HepG2 (cell line): ENCODE measurements around the gene SS18L1. TPM values are rescaled to one million over a fixed set of nuclear protein-coding genes. Genes with fewer than 3 reads are reported as not detected.
A peak's percentile ranks its signal among the peaks of the same experiment; 100 is the strongest.

Experiments used
- EZH2 ChIP-seq: conservative IDR thresholded peaks from 2 replicates; pipeline ENCODE4 v1.6.1; 2012; ENCODE audit warnings: mild to moderate bottlenecking, low read depth, low read length, moderate library complexity
- FOXP1 ChIP-seq, 2 experiments: fragments of 450-650 bp in 1 of 2; IDR thresholded peaks; 2 replicates each; pipeline ENCODE4 v1.6.1; 2017 to 2018; ENCODE audit warnings: antibody characterized with exemption in 1 of 2
- HDAC2 ChIP-seq: sonication (generic); formaldehyde crosslinking; IDR thresholded peaks from 2 replicates; pipeline ENCODE4 v1.4.0; 2020; ENCODE audit warnings: missing genetic modification reagents
- HNRNPK ChIP-seq: fragments of 200-400 bp; formaldehyde crosslinking; IDR thresholded peaks from 2 replicates; pipeline ENCODE4 v1.6.1; 2018; ENCODE audit warnings: low read length, low read depth, moderate library complexity, mild to moderate bottlenecking; ENCODE audit not compliant: poor library complexity, severe bottlenecking
- MAF1 ChIP-seq: sonication (generic); formaldehyde crosslinking; IDR thresholded peaks from 2 replicates; pipeline ENCODE4 v1.5.0; 2020; ENCODE audit warnings: missing genetic modification reagents, borderline replicate concordance
- NR2F6 ChIP-seq, 2 experiments: IDR thresholded peaks; 2 replicates each; pipeline ENCODE4 v1.6.1; 2016; ENCODE audit warnings: antibody characterized with exemption in 1 of 2, mild to moderate bottlenecking in 1 of 2
- NR3C1 ChIP-seq: sonication (generic); formaldehyde crosslinking; IDR thresholded peaks from 2 replicates; pipeline ENCODE4 v1.4.0; 2020; ENCODE audit warnings: missing genetic modification reagents
- PCBP1 ChIP-seq: fragments of 200-400 bp; formaldehyde crosslinking; IDR thresholded peaks from 2 replicates; pipeline ENCODE4 v1.6.1; 2017; ENCODE audit warnings: mild to moderate bottlenecking, low read depth, low read length, borderline replicate concordance
- RBAK ChIP-seq: sonication (generic); formaldehyde crosslinking; IDR thresholded peaks from 2 replicates; pipeline ENCODE4 v1.5.1; 2020; ENCODE audit warnings: mild to moderate bottlenecking, missing genetic modification reagents
- RFXANK ChIP-seq: IDR thresholded peaks from 2 replicates; pipeline ENCODE4 v1.6.1; 2016
- TBX3 ChIP-seq: fragments of 450-650 bp; IDR thresholded peaks from 2 replicates; pipeline ENCODE4 v1.6.1; 2017; ENCODE audit warnings: antibody characterized with exemption, mild to moderate bottlenecking, inconsistent platforms, borderline replicate concordance
- ZFP82 ChIP-seq: sonication (generic); formaldehyde crosslinking; IDR thresholded peaks from 2 replicates; pipeline ENCODE4 v1.5.1; 2020; ENCODE audit warnings: mild to moderate bottlenecking, missing genetic modification reagents, borderline replicate concordance
- ZFYVE20 ChIP-seq: sonication (generic); formaldehyde crosslinking; IDR thresholded peaks from 2 replicates; pipeline ENCODE4 v1.8.0; 2023; ENCODE audit warnings: low read depth, mild to moderate bottlenecking, moderate library complexity, missing genetic modification reagents, borderline replicate concordance
- ZMYM3 ChIP-seq: sonication (generic); formaldehyde crosslinking; IDR thresholded peaks from 2 replicates; pipeline ENCODE4 v1.5.1; 2020; ENCODE audit warnings: mild to moderate bottlenecking, missing genetic modification reagents
- ZNF468 ChIP-seq: sonication (generic); formaldehyde crosslinking; IDR thresholded peaks from 2 replicates; pipeline ENCODE4 v1.8.0; 2022; ENCODE audit warnings: mild to moderate bottlenecking, moderate library complexity, missing genetic modification reagents
- ZNF550 ChIP-seq: sonication (generic); formaldehyde crosslinking; IDR thresholded peaks from 2 replicates; pipeline ENCODE4 v1.4.0; 2020; ENCODE audit warnings: mild to moderate bottlenecking, missing genetic modification reagents, borderline replicate concordance
- ZNF577 ChIP-seq: sonication (generic); formaldehyde crosslinking; IDR thresholded peaks from 2 replicates; pipeline ENCODE4 v1.4.0; 2020; ENCODE audit warnings: mild to moderate bottlenecking, low read depth, missing genetic modification reagents, borderline replicate concordance
- ZNF713 ChIP-seq: sonication (generic); formaldehyde crosslinking; IDR thresholded peaks from 2 replicates; pipeline ENCODE4 v1.4.0; 2020; ENCODE audit warnings: mild to moderate bottlenecking, missing genetic modification reagents
- ZNF75D ChIP-seq: sonication (generic); formaldehyde crosslinking; IDR thresholded peaks from 2 replicates; pipeline ENCODE4 v1.8.1; 2023; ENCODE audit warnings: missing genetic modification reagents, mild to moderate bottlenecking, borderline replicate concordance
- ZNF768 ChIP-seq: sonication (generic); formaldehyde crosslinking; IDR thresholded peaks from 2 replicates; pipeline ENCODE4 v1.4.0; 2020; ENCODE audit warnings: missing genetic modification reagents
- polyA plus RNA-seq, 8 experiments: library from polyadenylated mRNA; depleted of rRNA in 3 of 8; stranded (reverse) in 7 of 8; unstranded in 1 of 8; fragments of >200 nt; fragmentation: Illumina TruSeq in 4 of 8; extraction: Trizol in 4 of 8; gene quantifications; 2 replicates each; pipeline versions ENCODE4 v1.2.1 to v1.2.3, GENCODE V29; 2011 to 2016; ENCODE audit warnings: low read depth in 4 of 8, missing spikeins in 1 of 8, mixed read lengths in 1 of 8; ENCODE audit not compliant: insufficient read depth in 1 of 8
- total RNA-seq, 5 experiments: library from RNA; depleted of rRNA; stranded (reverse); fragments of >200 nt; fragmentation: Illumina TruSeq; extraction: Trizol; gene quantifications; 2 replicates each; pipeline ENCODE4 v1.2.3, GENCODE V29; 2016; ENCODE audit warnings: low read depth in 1 of 5
- TF ChIP-seq, protein P1 (sequence below): sonication (generic); formaldehyde crosslinking; IDR thresholded peaks from 2 replicates; pipeline ENCODE4 v1.5.1; 2020; ENCODE audit warnings: mild to moderate bottlenecking, missing genetic modification reagents, moderate library complexity
- TF ChIP-seq, protein P2 (sequence below): sonication (generic); formaldehyde crosslinking; IDR thresholded peaks from 2 replicates; pipeline ENCODE4 v1.5.1; 2020; ENCODE audit warnings: missing genetic modification reagents, mild to moderate bottlenecking, borderline replicate concordance

The SS18L1 gene
- total and polyA plus RNA-seq, 2 of the 13 experiments (the other 11 are each of a cell fraction or from before 2014, with no cell fraction given) = 17.8 to 27.6 TPM

DNA sequence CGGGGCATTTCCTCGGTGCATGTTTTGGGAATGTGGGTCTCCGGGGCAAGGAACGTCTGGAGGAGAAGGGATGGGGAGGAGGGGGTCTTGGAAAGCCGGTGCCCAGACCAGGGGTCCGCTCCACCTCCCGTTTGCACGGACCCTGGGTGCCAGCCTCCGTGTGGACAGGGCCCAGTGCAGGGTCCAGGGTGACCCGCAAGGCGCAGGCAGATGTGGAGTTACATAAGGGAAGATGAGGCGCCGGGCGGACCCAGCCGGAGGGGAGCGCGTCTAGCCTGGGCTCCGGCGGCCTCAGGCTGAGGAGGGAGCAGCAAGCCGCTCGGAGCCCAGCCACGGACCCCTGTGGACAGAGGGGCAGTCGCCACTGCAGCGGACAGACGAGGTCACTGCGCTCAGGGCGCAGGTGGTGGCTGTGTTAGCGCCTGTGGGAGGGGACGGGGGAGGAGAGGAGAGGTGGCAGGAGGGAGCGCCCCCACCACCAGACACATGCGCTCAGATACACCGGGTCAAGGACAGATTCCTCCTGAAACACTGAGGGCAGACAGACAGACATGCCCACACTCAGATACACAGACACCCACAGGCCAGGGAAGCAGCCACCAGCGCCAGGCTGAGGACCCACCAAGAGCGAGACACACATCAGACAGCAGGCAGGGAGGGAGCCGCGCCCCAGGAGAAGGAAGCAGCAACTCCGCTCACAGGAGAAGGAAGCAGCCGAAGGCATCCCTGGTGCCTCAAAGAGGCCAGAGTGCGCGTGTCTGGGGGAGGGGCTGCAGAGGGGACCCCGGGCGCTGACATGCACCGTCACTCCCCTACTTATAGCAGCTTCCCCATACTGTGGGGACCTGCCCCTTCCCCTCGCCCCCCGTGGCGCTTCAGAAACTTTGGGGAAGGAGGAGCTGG lies 77.3 kb downstream of the SS18L1 start (continued):
- TF ChIP-seq ZMYM3 (CRISPR knock-in tag) (peak; percentile 25; the same call in 1 of the 2 replicates), ZNF75D (CRISPR knock-in tag) (0 out of 2 replicates have a peak, but pooled peaks have one; percentile 11), ZFYVE20 (CRISPR knock-in tag) (0 out of 2 replicates have a peak, but pooled peaks have one; percentile 67), TBX3 (0 out of 2 replicates have a peak, but pooled peaks have one; percentile 3), RBAK (CRISPR knock-in tag) (peak; percentile 53; the same call in 1 of the 2 replicates), RFXANK (no peak), ZNF577 (CRISPR knock-in tag) (no peak), ZFP82 (CRISPR knock-in tag) (0 out of 2 replicates have a peak, but pooled peaks have one; percentile 17), NR2F6 (IDR thresholded peaks at IDR 0.05) (no peak), NR2F6 (CRISPR knock-in tag; IDR thresholded peaks at IDR 0.05) (0 out of 2 replicates have a peak, but pooled peaks have one; percentile 12), MAF1 (CRISPR knock-in tag) (no peak), FOXP1 (IDR thresholded peaks at IDR 0.05) (no peak), FOXP1 (CRISPR knock-in tag; IDR thresholded peaks at IDR 0.05) (no peak), NR3C1 (CRISPR knock-in tag) (0 out of 2 replicates have a peak, but pooled peaks have one; percentile 14), ZNF713 (CRISPR knock-in tag) (0 out of 2 replicates have a peak, but pooled peaks have one; percentile 77), ZNF550 (CRISPR knock-in tag) (0 out of 2 replicates have a peak, but pooled peaks have one; percentile 47), PCBP1 (no peak; the same call in 1 of the 2 replicates), HNRNPK (peak; percentile 34), EZH2 (peak; percentile 84; the same call in 1 of the 2 replicates), ZNF468 (0 out of 2 replicates have a peak, but pooled peaks have one; percentile 68), HDAC2 (CRISPR knock-in tag) (0 out of 2 replicates have a peak, but pooled peaks have one; percentile 8), ZNF768 (CRISPR knock-in tag) (peak; percentile 0; the same call in 1 of the 2 replicates)
- TF ChIP-seq, protein P1, sequence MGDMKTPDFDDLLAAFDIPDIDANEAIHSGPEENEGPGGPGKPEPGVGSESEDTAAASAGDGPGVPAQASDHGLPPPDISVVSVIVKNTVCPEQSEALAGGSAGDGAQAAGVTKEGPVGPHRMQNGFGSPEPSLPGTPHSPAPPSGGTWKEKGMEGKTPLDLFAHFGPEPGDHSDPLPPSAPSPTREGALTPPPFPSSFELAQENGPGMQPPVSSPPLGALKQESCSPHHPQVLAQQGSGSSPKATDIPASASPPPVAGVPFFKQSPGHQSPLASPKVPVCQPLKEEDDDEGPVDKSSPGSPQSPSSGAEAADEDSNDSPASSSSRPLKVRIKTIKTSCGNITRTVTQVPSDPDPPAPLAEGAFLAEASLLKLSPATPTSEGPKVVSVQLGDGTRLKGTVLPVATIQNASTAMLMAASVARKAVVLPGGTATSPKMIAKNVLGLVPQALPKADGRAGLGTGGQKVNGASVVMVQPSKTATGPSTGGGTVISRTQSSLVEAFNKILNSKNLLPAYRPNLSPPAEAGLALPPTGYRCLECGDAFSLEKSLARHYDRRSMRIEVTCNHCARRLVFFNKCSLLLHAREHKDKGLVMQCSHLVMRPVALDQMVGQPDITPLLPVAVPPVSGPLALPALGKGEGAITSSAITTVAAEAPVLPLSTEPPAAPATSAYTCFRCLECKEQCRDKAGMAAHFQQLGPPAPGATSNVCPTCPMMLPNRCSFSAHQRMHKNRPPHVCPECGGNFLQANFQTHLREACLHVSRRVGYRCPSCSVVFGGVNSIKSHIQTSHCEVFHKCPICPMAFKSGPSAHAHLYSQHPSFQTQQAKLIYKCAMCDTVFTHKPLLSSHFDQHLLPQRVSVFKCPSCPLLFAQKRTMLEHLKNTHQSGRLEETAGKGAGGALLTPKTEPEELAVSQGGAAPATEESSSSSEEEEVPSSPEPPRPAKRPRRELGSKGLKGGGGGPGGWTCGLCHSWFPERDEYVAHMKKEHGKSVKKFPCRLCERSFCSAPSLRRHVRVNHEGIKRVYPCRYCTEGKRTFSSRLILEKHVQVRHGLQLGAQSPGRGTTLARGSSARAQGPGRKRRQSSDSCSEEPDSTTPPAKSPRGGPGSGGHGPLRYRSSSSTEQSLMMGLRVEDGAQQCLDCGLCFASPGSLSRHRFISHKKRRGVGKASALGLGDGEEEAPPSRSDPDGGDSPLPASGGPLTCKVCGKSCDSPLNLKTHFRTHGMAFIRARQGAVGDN (CRISPR knock-in tag) = peak; percentile 10; the same call in 1 of the 2 replicates
- TF ChIP-seq, protein P2, sequence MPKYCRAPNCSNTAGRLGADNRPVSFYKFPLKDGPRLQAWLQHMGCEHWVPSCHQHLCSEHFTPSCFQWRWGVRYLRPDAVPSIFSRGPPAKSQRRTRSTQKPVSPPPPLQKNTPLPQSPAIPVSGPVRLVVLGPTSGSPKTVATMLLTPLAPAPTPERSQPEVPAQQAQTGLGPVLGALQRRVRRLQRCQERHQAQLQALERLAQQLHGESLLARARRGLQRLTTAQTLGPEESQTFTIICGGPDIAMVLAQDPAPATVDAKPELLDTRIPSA (CRISPR knock-in tag) = 0 out of 2 replicates have a peak, but pooled peaks have one; percentile 46
